K562 (cell line): ENCODE data around the gene ZFYVE28. TPM values are rescaled to one million over a fixed set of nuclear protein-coding genes. Genes with fewer than 3 reads are reported as not detected.

Experiments used
- ESRRA ChIP-seq: fragments of 450-650 bp; IDR thresholded peaks from 2 replicates; pipeline ENCODE4 v1.6.1; 2014; ENCODE audit warnings: low read depth, mild to moderate bottlenecking, moderate library complexity, borderline replicate concordance
- KLF6 ChIP-seq: fragments of 250-450 bp; sonication (Bioruptor Pico); IDR thresholded peaks from 2 replicates; pipeline ENCODE4 v1.4.0; 2020; ENCODE audit warnings: mild to moderate bottlenecking, moderate library complexity, borderline replicate concordance
- MCM5 ChIP-seq: fragments of 450-650 bp; IDR thresholded peaks from 2 replicates; pipeline ENCODE4 v1.6.1; 2016; ENCODE audit warnings: low read depth
- MEF2A ChIP-seq: IDR thresholded peaks from 2 replicates; pipeline ENCODE4 v1.6.1; 2011; ENCODE audit warnings: low read depth, mild to moderate bottlenecking, low read length, moderate library complexity; ENCODE audit not compliant: control insufficient read depth
- MXI1 ChIP-seq: IDR thresholded peaks from 2 replicates; pipeline ENCODE4 v1.6.1; 2011; ENCODE audit warnings: low read depth, mild to moderate bottlenecking, improper control_type of control experiment, low read length
- PHF21A ChIP-seq: fragments of 450-650 bp; IDR thresholded peaks from 2 replicates; pipeline ENCODE4 v1.6.1; 2017; ENCODE audit warnings: low read depth, borderline replicate concordance
- PHF8 ChIP-seq: fragments of 200-600 bp; sonication (generic); IDR thresholded peaks from 2 replicates; pipeline ENCODE4 v1.6.1; 2012; ENCODE audit warnings: mixed run types, mild to moderate bottlenecking, inconsistent platforms, low read length, moderate library complexity, borderline replicate concordance
- POLR2A ChIP-seq: fragments of 450-650 bp; conservative IDR thresholded peaks from 2 replicates; pipeline ENCODE4 v1.6.1; 2016
- POU5F1 ChIP-seq: fragments of 150-350 bp; IDR thresholded peaks from 2 replicates; pipeline ENCODE4 v1.6.1; 2014; ENCODE audit warnings: borderline replicate concordance, low read length, low read depth, mild to moderate bottlenecking; ENCODE audit not compliant: partially characterized antibody
- SRSF1 ChIP-seq: fragments of 200-400 bp; formaldehyde crosslinking; IDR thresholded peaks from 2 replicates; pipeline ENCODE4 v1.6.1; 2017; ENCODE audit warnings: mild to moderate bottlenecking, low read depth, low read length, moderate library complexity
- ZNF175 ChIP-seq: fragments of 200-800 bp; sonication (Bioruptor generic); IDR thresholded peaks from 2 replicates; pipeline ENCODE4 v1.6.1; 2016; ENCODE audit warnings: low read depth, mild to moderate bottlenecking, missing genetic modification characterization, missing compliant biosample characterization
- ZNF75A ChIP-seq: fragments of 450-650 bp; formaldehyde crosslinking; IDR thresholded peaks from 2 replicates; pipeline ENCODE4 v1.4.0; 2020; ENCODE audit warnings: mild to moderate bottlenecking
- ZNF830 ChIP-seq: fragments of 250-450 bp; sonication (Bioruptor Pico); IDR thresholded peaks from 2 replicates; pipeline ENCODE4 v1.5.0; 2021; ENCODE audit warnings: mild to moderate bottlenecking
- polyA plus RNA-seq, 8 experiments: library from polyadenylated mRNA; depleted of rRNA in 4 of 8; stranded (reverse) in 5 of 8; unstranded in 3 of 8; fragments of >200 nt; fragmentation: Nextera tagmentation in 2 of 8; fragmentation: Illumina TruSeq in 1 of 8; extraction: Ambion mirVana in 2 of 8; extraction: Trizol in 1 of 8; gene quantifications; 2 replicates each; pipeline versions ENCODE4 v1.2.1 to v1.2.3, GENCODE V29; 2011 to 2014; ENCODE audit warnings: inconsistent platforms in 1 of 8, missing spikeins in 1 of 8
- total RNA-seq, 7 experiments: library from RNA; depleted of rRNA in 6 of 7; stranded (reverse); fragments of >200 nt in 6 of 7; fragmentation: Illumina TruSeq in 2 of 7; extraction: Trizol in 2 of 7; gene quantifications; 2 replicates each; pipeline versions ENCODE4 v1.2.1 to v1.2.3, GENCODE V29; 2011 to 2021; ENCODE audit warnings: low replicate concordance in 1 of 7
- TF ChIP-seq, protein P1 (sequence below): fragments of 250-450 bp; sonication (Bioruptor Pico); IDR thresholded peaks from 2 replicates; pipeline ENCODE4 v1.4.0; 2020; ENCODE audit warnings: mild to moderate bottlenecking, moderate library complexity, borderline replicate concordance
- TF ChIP-seq, protein P2 (sequence below): fragments of 250-450 bp; sonication (Bioruptor Pico); IDR thresholded peaks from 2 replicates; pipeline ENCODE4 v1.5.0; 2021
- TF ChIP-seq, protein P3 (sequence below): fragments of 450-650 bp; IDR thresholded peaks from 2 replicates; pipeline ENCODE4 v1.6.1; 2016; ENCODE audit warnings: mild to moderate bottlenecking
- TF ChIP-seq, protein P4 (sequence below): fragments of 450-650 bp; formaldehyde crosslinking; IDR thresholded peaks from 2 replicates; pipeline ENCODE4 v1.4.0; 2020; ENCODE audit warnings: mild to moderate bottlenecking, moderate library complexity
- TF ChIP-seq, protein P5 (sequence below): fragments of 250-450 bp; sonication (Bioruptor Pico); IDR thresholded peaks from 2 replicates; pipeline ENCODE4 v1.8.0; 2022; ENCODE audit warnings: inconsistent platforms

The ZFYVE28 gene
- total and polyA plus RNA-seq, 9 of the 15 experiments (the other 6 are each of a cell fraction or from before 2014, with no cell fraction given), result 1.3 to 24.8 (median 8.9) TPM

DNA sequence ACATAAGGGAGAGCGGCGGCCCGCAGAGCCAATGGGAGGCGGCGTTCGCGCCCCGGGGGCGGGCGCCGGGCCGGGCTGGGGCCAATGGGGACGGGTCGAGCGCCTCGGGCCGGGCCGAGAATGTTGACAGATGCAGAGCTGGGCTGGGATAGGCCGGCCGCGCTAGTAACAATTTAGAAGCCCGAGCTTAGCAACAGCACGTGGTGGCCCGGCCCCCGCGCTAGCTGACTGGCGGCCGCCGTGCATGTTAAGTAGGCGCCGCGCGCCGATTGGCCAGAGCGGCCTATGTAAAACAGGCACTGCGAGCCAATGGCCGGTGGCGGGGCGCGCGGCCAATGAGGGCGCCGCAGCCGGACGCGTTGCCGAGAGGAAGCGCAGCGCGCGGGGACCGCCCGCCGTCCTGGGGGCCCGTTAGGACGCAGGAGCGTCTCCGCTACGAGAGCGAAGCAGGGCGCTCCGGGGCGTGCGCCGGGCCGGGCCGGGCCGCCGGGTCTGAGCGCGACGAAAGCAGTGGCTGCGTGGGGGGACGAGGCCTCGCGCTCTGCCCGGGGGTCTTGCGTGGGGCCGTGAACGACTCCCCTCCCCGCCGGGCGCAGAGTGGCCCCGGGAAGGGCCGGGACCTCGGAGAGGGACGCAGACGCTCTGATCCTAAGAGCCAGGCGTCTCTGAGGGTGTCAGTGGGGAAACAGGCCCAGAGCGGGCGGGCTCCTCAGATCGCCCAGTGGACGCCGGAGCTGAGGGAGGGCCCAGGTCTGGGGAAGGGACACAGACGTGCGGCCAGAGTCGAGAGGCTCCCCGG, 156.1 kb downstream of the ZFYVE28 start (continued):
- TF ChIP-seq, protein P1, sequence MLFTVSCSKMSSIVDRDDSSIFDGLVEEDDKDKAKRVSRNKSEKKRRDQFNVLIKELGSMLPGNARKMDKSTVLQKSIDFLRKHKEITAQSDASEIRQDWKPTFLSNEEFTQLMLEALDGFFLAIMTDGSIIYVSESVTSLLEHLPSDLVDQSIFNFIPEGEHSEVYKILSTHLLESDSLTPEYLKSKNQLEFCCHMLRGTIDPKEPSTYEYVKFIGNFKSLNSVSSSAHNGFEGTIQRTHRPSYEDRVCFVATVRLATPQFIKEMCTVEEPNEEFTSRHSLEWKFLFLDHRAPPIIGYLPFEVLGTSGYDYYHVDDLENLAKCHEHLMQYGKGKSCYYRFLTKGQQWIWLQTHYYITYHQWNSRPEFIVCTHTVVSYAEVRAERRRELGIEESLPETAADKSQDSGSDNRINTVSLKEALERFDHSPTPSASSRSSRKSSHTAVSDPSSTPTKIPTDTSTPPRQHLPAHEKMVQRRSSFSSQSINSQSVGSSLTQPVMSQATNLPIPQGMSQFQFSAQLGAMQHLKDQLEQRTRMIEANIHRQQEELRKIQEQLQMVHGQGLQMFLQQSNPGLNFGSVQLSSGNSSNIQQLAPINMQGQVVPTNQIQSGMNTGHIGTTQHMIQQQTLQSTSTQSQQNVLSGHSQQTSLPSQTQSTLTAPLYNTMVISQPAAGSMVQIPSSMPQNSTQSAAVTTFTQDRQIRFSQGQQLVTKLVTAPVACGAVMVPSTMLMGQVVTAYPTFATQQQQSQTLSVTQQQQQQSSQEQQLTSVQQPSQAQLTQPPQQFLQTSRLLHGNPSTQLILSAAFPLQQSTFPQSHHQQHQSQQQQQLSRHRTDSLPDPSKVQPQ, result no peak
- TF ChIP-seq, protein P2, sequence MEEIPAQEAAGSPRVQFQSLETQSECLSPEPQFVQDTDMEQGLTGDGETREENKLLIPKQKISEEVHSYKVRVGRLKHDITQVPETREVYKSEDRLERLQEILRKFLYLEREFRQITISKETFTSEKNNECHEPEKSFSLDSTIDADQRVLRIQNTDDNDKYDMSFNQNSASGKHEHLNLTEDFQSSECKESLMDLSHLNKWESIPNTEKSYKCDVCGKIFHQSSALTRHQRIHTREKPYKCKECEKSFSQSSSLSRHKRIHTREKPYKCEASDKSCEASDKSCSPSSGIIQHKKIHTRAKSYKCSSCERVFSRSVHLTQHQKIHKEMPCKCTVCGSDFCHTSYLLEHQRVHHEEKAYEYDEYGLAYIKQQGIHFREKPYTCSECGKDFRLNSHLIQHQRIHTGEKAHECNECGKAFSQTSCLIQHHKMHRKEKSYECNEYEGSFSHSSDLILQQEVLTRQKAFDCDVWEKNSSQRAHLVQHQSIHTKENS (CRISPR knock-in tag), result no peak
- TF ChIP-seq KLF6 (CRISPR knock-in tag), result no peak
- no peak for TF ChIP-seq PHF21A
- no peak for TF ChIP-seq ZNF175 (CRISPR knock-in tag)
- TF ChIP-seq, protein P3, sequence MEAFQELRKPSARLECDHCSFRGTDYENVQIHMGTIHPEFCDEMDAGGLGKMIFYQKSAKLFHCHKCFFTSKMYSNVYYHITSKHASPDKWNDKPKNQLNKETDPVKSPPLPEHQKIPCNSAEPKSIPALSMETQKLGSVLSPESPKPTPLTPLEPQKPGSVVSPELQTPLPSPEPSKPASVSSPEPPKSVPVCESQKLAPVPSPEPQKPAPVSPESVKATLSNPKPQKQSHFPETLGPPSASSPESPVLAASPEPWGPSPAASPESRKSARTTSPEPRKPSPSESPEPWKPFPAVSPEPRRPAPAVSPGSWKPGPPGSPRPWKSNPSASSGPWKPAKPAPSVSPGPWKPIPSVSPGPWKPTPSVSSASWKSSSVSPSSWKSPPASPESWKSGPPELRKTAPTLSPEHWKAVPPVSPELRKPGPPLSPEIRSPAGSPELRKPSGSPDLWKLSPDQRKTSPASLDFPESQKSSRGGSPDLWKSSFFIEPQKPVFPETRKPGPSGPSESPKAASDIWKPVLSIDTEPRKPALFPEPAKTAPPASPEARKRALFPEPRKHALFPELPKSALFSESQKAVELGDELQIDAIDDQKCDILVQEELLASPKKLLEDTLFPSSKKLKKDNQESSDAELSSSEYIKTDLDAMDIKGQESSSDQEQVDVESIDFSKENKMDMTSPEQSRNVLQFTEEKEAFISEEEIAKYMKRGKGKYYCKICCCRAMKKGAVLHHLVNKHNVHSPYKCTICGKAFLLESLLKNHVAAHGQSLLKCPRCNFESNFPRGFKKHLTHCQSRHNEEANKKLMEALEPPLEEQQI, result no peak
- TF ChIP-seq, protein P4, sequence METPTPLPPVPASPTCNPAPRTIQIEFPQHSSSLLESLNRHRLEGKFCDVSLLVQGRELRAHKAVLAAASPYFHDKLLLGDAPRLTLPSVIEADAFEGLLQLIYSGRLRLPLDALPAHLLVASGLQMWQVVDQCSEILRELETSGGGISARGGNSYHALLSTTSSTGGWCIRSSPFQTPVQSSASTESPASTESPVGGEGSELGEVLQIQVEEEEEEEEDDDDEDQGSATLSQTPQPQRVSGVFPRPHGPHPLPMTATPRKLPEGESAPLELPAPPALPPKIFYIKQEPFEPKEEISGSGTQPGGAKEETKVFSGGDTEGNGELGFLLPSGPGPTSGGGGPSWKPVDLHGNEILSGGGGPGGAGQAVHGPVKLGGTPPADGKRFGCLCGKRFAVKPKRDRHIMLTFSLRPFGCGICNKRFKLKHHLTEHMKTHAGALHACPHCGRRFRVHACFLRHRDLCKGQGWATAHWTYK, result peak; percentile 76; the same call in 1 of the 2 replicates
- TF ChIP-seq, protein P5, sequence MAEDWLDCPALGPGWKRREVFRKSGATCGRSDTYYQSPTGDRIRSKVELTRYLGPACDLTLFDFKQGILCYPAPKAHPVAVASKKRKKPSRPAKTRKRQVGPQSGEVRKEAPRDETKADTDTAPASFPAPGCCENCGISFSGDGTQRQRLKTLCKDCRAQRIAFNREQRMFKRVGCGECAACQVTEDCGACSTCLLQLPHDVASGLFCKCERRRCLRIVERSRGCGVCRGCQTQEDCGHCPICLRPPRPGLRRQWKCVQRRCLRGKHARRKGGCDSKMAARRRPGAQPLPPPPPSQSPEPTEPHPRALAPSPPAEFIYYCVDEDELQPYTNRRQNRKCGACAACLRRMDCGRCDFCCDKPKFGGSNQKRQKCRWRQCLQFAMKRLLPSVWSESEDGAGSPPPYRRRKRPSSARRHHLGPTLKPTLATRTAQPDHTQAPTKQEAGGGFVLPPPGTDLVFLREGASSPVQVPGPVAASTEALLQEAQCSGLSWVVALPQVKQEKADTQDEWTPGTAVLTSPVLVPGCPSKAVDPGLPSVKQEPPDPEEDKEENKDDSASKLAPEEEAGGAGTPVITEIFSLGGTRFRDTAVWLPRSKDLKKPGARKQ (CRISPR knock-in tag), result no peak
- TF ChIP-seq MCM5, result no peak
- TF ChIP-seq ZNF830 (CRISPR knock-in tag), result 0 out of 2 replicates have a peak, but pooled peaks have one; percentile 55
- peak; percentile 87 for TF ChIP-seq POLR2A
- TF ChIP-seq SRSF1, result no peak
- TF ChIP-seq MEF2A, result no peak
- peak; percentile 54 for TF ChIP-seq ESRRA
- TF ChIP-seq ZNF75A (CRISPR knock-in tag), result no peak
- no peak for TF ChIP-seq POU5F1
- peak; percentile 85 for TF ChIP-seq MXI1
- TF ChIP-seq PHF8, result peak; percentile 80
